Measurements from ENCODE around the gene FBXL13.

DNA sequence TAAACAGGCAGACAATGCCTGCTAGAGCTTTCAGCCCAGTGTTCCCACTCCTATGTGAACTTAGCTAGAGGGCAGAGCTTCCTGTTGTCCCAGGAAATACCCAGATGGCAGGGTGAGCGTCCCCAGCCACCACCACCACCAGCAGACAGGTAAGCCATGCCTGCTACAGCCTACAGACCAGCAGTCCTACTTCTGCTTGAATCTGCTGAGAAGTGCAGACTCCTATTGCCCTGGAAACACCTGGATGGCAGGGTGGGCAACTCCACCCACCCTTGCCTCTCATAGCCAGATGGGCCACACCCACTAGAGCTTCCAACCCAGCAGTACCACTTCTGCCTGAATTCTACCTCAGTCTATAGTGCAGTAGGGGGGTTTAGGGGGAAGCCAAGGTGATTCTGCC, 64.4 kb downstream of the FBXL13 start:
- TF ChIP-seq, protein P1, sequence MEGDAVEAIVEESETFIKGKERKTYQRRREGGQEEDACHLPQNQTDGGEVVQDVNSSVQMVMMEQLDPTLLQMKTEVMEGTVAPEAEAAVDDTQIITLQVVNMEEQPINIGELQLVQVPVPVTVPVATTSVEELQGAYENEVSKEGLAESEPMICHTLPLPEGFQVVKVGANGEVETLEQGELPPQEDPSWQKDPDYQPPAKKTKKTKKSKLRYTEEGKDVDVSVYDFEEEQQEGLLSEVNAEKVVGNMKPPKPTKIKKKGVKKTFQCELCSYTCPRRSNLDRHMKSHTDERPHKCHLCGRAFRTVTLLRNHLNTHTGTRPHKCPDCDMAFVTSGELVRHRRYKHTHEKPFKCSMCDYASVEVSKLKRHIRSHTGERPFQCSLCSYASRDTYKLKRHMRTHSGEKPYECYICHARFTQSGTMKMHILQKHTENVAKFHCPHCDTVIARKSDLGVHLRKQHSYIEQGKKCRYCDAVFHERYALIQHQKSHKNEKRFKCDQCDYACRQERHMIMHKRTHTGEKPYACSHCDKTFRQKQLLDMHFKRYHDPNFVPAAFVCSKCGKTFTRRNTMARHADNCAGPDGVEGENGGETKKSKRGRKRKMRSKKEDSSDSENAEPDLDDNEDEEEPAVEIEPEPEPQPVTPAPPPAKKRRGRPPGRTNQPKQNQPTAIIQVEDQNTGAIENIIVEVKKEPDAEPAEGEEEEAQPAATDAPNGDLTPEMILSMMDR (IDR thresholded peaks at IDR 0.05) = no peak
- TF ChIP-seq POLR2A (IDR thresholded peaks at IDR 0.05) = no peak
